Hepatocyte (in vitro differentiated cells): ENCODE data around the gene ETV3. TPM values are rescaled to one million over a fixed set of nuclear protein-coding genes. Genes with fewer than 3 reads are reported as not detected.

Experiments
- DNase-seq: peaks from one replicate; pipeline ENCODE4 v3.0.0-alpha.2; 2016; ENCODE audit warnings: low spot score
- H2AFZ ChIP-seq: fragments of 200-600 bp; sonication (generic); 2 replicates; pipeline ENCODE4 v1.6.0; 2016; ENCODE audit warnings: antibody characterized with exemption, mild to moderate bottlenecking
- H3K27ac ChIP-seq: fragments of 200-600 bp; sonication (generic); 2 replicates; pipeline ENCODE4 v1.5.1; 2016; ENCODE audit warnings: mild to moderate bottlenecking
- H3K27me3 ChIP-seq: fragments of 200-600 bp; sonication (generic); 2 replicates; pipeline ENCODE4 v1.6.1; 2016
- H3K36me3 ChIP-seq: fragments of 200-600 bp; sonication (generic); replicated peaks from 2 replicates; pipeline ENCODE4 v1.5.1; 2016; ENCODE audit warnings: low read depth; ENCODE audit not compliant: insufficient read depth
- H3K4me1 ChIP-seq: fragments of 200-600 bp; sonication (generic); 2 replicates; pipeline ENCODE4 v1.5.1; 2016; ENCODE audit warnings: mild to moderate bottlenecking, moderate library complexity; ENCODE audit not compliant: insufficient read depth
- H3K4me2 ChIP-seq: fragments of 200-600 bp; sonication (generic); 2 replicates; pipeline ENCODE4 v1.6.0; 2016
- H3K4me3 ChIP-seq: fragments of 200-600 bp; sonication (generic); 2 replicates; pipeline ENCODE4 v1.5.1; 2016; ENCODE audit warnings: mild to moderate bottlenecking
- H3K79me2 ChIP-seq: fragments of 200-600 bp; sonication (generic); 2 replicates; pipeline ENCODE4 v1.6.0; 2017; ENCODE audit warnings: mild to moderate bottlenecking
- H3K9me2 ChIP-seq: fragments of 200-600 bp; sonication (generic); replicated peaks from 2 replicates; pipeline ENCODE4 v1.6.0; 2017; ENCODE audit warnings: mild to moderate bottlenecking; ENCODE audit not compliant: insufficient read depth
- H3K9me3 ChIP-seq: fragments of 200-600 bp; sonication (generic); 2 replicates; pipeline ENCODE4 v1.5.1; 2016; ENCODE audit warnings: low read depth, mild to moderate bottlenecking
- H4K20me1 ChIP-seq: fragments of 200-600 bp; sonication (generic); 2 replicates; pipeline ENCODE4 v1.6.0; 2016; ENCODE audit warnings: mild to moderate bottlenecking; ENCODE audit not compliant: insufficient read depth, poor library complexity, severe bottlenecking
- EZH2 ChIP-seq: fragments of 200-600 bp; sonication (generic); IDR thresholded peaks from 2 replicates; pipeline ENCODE4 v1.6.1; 2016; ENCODE audit warnings: antibody characterized with exemption, mild to moderate bottlenecking, borderline replicate concordance
- EZH2phosphoT487 ChIP-seq: fragments of 200-600 bp; sonication (generic); IDR thresholded peaks from one replicate; pipeline ENCODE4 v1.6.1; 2018; ENCODE audit warnings: antibody characterized with exemption, mild to moderate bottlenecking, low read depth, moderate library complexity; ENCODE audit not compliant: unreplicated experiment, severe bottlenecking
- WGBS: methylation state at CpG from one replicate; pipeline ENCODE4 v1.1.6; 2016; ENCODE audit warnings: low lambda C conversion rate; ENCODE audit errors: missing lambda C conversion rate; 5-methylcytosine and 5-hydroxymethylcytosine counted together
- polyA plus RNA-seq: library from polyadenylated mRNA; unstranded; fragments of >200 nt; fragmentation: Nextera tagmentation; extraction: Ambion mirVana; gene quantifications from 2 replicates; pipeline ENCODE4 v1.2.1, GENCODE V29; 2016
- total RNA-seq: library from RNA; depleted of rRNA; stranded (reverse); fragments of >200 nt; gene quantifications from 2 replicates; pipeline ENCODE4 v1.2.3, GENCODE V29; 2014
- TF ChIP-seq, protein P1 (sequence below): fragments of 200-600 bp; sonication (generic); IDR thresholded peaks from 2 replicates; pipeline ENCODE4 v1.5.1; 2016; ENCODE audit warnings: antibody characterized with exemption, mild to moderate bottlenecking; ENCODE audit not compliant: poor library complexity

Gene ETV3
- total and polyA plus RNA-seq, 2 experiments from 2014 or later: 8.4 to 17.6 TPM

DNA sequence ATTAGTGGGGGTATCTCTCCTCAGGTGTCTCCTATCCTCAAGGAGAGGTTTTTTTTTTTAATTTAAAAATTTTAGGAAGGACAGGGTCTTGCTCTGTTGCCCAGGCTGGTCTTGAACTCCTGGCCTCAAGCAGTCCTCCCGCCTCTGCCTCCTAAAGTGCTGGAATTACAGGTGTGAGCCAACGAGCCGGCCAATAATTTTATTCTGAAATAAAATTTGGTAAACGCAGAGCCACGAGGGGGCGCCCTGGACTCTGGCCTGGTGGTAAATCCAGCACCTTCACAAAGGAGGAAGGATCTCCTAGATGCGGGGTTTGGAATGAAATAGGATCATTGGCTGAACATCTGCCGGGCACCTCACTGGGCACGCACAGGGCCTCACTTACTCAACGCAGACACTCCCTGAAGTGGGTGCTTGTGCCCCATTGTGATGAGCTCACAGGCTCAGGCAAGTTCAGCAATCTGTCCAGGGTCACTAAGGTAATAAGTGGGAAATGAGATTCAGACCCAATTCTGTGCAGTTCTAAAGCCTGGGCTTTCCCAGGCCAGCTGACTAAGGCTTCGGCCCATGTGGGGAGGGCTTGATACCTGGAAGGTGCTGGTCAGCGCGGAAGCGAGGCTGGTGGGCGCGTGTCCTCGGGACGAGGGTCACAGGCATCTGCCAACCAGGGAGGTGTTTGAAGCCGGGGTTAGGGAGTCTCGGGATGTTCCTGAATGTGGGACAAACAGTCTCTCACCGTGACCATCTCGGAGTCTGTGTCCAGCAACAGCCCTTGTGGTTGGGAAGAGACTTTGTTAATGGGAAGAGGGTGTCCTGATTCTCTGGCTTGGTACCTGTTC lies 32.7 kb upstream of the ETV3 start:
- DNase-seq: peak; percentile 58
- no peaks in the 10 kb centered on the region for H3K4me1 ChIP-seq
- H3K4me3 ChIP-seq: no peak overlapping the region
- no peaks in the 10 kb centered on the region for H3K36me3 ChIP-seq
- WGBS: 78% methylated on average over 22 of the region's 22 CpGs
- H3K27me3 ChIP-seq: no peaks in the 10 kb centered on the region
- H3K27ac ChIP-seq: no peak overlapping the region
- no peak overlapping the region for H2AFZ ChIP-seq
- H3K9me3 ChIP-seq: no peaks in the 10 kb centered on the region
- no peak overlapping the region for H3K4me2 ChIP-seq
- H4K20me1 ChIP-seq: no peaks in the 10 kb centered on the region
- H3K9me2 ChIP-seq: no peaks in the 10 kb centered on the region
- no peaks in the 10 kb centered on the region for H3K79me2 ChIP-seq
- TF ChIP-seq, protein P1, sequence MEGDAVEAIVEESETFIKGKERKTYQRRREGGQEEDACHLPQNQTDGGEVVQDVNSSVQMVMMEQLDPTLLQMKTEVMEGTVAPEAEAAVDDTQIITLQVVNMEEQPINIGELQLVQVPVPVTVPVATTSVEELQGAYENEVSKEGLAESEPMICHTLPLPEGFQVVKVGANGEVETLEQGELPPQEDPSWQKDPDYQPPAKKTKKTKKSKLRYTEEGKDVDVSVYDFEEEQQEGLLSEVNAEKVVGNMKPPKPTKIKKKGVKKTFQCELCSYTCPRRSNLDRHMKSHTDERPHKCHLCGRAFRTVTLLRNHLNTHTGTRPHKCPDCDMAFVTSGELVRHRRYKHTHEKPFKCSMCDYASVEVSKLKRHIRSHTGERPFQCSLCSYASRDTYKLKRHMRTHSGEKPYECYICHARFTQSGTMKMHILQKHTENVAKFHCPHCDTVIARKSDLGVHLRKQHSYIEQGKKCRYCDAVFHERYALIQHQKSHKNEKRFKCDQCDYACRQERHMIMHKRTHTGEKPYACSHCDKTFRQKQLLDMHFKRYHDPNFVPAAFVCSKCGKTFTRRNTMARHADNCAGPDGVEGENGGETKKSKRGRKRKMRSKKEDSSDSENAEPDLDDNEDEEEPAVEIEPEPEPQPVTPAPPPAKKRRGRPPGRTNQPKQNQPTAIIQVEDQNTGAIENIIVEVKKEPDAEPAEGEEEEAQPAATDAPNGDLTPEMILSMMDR: peak; percentile 53
- TF ChIP-seq EZH2: no peak
- TF ChIP-seq EZH2phosphoT487: no peak

DNA sequence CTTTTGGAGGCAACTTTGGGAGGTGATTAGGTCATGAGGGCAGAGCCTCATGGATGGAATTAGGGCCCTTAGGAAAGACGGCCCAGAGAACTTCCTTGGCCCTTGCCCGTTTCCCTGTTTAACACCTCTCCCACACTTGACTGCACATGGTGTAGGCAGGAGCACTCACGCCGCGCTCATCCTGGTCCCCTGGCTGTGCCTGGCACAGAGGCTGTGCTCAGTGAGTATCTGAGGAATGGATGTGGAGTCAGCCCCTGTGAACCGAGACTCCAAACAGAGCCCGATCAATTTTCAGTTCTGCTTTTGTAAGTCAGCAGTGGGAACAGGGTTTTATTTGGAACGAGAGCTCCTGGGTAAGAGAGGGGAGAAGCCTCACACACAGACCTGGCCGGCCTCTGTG lies 29.8 kb upstream of the ETV3 start:
- H3K4me3 ChIP-seq: no peak overlapping the region
- WGBS: 91% methylated on average over 9 of the region's 9 CpGs
- no peaks in the 10 kb centered on the region for H3K4me1 ChIP-seq
- no peaks in the 10 kb centered on the region for H3K79me2 ChIP-seq
- H3K27me3 ChIP-seq: no peaks in the 10 kb centered on the region
- H4K20me1 ChIP-seq: no peaks in the 10 kb centered on the region
- H3K9me3 ChIP-seq: no peaks in the 10 kb centered on the region
- TF ChIP-seq, protein P1: no peak
- TF ChIP-seq EZH2 (no peak), EZH2phosphoT487 (no peak)
- H3K27ac ChIP-seq: no peak overlapping the region
- DNase-seq: no peak
- no peak overlapping the region for H3K4me2 ChIP-seq
- H3K9me2 ChIP-seq: no peaks in the 10 kb centered on the region
- no peak overlapping the region for H2AFZ ChIP-seq
- H3K36me3 ChIP-seq: no peaks in the 10 kb centered on the region

DNA sequence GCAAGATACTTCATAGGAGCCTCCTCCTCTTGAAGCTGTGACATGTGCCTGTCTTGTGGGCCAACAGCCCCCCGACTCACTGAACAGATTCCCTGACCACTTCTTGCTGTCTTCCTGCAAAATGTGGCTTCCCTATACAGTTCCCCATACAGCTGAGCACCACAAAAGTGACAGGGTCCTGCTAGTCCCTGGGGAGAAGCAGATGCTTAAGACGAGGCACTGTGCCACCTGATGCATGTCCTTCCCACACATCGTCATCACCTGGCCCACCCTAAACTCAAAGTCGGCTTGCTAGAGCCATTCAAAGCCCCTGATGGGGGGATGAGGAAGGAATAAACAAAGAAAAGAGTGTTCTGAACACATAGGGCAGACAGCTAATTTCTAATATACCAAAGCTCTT lies 29.2 kb upstream of the ETV3 start:
- TF ChIP-seq EZH2: no peak
- TF ChIP-seq EZH2phosphoT487: no peak
- TF ChIP-seq, protein P1: no peak
- no peaks in the 10 kb centered on the region for H3K9me3 ChIP-seq
- H3K79me2 ChIP-seq: no peaks in the 10 kb centered on the region
- DNase-seq: no peak
- H3K9me2 ChIP-seq: no peaks in the 10 kb centered on the region
- H3K4me1 ChIP-seq: no peaks in the 10 kb centered on the region
- H3K4me2 ChIP-seq: no peak overlapping the region
- no peak overlapping the region for H3K27ac ChIP-seq
- no peak overlapping the region for H2AFZ ChIP-seq
- no peaks in the 10 kb centered on the region for H4K20me1 ChIP-seq
- H3K27me3 ChIP-seq: no peaks in the 10 kb centered on the region
- WGBS: 79% methylated on average over 4 of the region's 4 CpGs
- H3K36me3 ChIP-seq: no peaks in the 10 kb centered on the region
- no peak overlapping the region for H3K4me3 ChIP-seq
